Measurements from ENCODE around the gene RNF223.
"Not testable (repeated sequence)": the region's sequence is repeated elsewhere in the genome, so short reads cannot be mapped to it uniquely, and the experiment has no call there.

The RNF223 gene

GRCh38 chr1:1060281-1061000 lies 13.7 kb downstream of the RNF223 start:
- no peak for DNase-seq (ENCODE audit: low read depth, low spot score)

DNA sequence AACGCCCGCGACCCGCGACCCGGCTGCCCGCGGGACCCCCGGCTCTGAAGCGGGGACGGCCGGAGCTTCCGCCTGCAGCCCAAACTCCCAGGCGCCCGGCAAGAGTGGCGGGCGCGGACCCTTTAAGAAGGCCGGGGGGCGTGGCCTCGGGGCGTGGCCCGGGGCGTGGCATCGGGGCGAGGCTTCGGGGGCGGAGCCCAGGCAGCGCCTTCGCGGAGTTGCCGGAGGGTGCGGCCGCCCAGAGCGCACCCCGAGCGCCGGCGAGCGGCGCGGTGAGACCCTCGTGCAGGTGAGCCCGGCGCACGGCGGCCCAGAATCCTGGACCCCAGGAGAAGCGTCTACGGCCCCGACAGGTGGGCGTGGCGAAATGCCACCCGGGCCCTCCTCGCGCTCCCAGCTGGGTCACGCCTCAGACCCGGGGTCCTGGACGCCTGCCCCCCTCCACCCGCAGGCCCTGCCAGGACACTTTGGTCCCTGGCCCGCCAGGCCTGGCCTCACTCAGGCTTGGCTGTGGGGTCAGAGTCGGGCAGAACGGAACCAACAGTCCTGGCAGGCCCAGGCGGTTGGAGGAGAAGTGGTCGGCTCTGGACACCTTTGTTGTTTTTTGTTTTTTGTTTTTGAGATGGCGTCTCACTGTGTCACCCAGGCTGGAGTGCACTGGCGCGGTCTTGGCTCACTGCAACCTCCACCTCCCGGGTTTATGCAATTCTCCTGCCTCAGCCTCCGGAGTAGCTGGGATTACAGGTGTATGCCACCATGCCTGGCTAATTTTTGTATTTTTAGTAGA lies 14.4 kb downstream of the RNF223 start:
- DNase-seq (ENCODE audit: low read depth, low spot score) = peak; percentile 72

DNA sequence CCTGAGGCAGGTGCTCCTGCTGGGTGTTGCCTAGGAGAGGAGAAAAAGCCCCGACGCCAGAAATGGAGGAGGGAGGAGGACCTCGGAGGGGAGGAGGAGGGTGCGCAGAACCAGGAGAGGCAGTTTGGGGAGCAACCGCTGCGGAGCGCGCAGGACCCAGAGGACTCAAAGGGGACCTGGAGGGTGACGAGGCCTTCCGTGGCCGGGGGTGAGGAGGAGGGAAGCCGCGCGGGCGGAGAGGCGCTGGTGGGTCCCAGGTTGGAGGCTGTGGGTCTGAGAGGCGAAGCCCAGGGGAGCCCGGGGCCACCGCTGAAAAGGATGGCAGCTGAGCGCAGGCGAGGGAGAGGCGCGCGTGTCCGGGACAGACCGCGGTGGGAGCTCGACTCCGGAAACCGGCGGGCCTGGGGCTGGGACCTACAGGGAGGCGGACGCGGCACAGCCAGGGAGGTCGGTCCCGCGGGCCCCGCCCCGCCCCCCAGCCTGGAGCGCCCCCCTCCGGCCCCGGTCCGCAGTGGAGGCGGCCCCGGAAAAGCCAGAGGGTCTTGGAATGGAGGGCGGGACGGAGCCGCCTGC lies 15.1 kb downstream of the RNF223 start:
- DNase-seq (ENCODE audit: low read depth, low spot score) = peak; percentile 36

DNA sequence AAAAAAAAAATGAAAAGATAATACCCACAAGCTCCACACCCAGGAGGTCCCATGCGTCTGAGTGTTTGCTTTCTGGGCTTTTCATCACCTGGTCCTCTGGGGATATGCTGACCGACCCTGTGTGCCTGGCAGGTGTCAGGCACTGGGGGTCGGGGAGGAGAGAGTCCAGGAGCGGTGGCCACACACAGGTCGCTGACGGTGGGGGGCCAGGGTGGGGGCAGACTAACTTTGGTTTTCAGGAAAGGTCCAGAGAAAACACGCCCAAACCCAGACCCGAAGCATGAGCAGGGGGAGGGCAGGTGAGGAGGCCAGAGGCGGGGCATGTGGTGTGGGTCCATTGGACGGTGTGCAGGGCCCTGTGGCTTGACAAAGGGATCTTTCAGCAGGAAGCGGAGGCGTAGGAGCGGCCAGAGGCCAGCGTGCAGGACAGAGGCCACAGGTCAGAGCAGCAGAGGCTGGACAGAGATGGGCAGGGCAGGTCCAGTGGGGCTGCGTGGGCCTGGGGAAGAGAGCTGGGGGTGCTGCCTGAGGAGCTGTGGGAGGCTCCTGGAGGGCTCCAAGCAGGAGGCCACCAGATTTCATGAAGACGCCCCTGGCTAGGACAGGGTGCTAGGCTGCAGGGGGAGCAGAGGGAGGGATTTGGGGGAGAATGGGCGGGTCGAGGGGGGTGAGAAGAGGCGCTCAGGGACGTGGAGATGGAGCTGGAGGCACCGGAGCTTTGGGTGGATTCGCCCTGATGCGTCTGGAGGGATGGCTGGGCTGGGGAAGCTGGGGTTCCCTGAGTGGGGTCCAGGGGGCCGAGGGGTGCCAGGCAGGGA lies 15.8 kb downstream of the RNF223 start:
- DNase-seq (ENCODE audit: low read depth, low spot score) = no peak

GRCh38 chr1:1057769-1058087 lies 16.4 kb downstream of the RNF223 start:
- DNase-seq (ENCODE audit: low read depth, low spot score) = not testable (repeated sequence)

DNA sequence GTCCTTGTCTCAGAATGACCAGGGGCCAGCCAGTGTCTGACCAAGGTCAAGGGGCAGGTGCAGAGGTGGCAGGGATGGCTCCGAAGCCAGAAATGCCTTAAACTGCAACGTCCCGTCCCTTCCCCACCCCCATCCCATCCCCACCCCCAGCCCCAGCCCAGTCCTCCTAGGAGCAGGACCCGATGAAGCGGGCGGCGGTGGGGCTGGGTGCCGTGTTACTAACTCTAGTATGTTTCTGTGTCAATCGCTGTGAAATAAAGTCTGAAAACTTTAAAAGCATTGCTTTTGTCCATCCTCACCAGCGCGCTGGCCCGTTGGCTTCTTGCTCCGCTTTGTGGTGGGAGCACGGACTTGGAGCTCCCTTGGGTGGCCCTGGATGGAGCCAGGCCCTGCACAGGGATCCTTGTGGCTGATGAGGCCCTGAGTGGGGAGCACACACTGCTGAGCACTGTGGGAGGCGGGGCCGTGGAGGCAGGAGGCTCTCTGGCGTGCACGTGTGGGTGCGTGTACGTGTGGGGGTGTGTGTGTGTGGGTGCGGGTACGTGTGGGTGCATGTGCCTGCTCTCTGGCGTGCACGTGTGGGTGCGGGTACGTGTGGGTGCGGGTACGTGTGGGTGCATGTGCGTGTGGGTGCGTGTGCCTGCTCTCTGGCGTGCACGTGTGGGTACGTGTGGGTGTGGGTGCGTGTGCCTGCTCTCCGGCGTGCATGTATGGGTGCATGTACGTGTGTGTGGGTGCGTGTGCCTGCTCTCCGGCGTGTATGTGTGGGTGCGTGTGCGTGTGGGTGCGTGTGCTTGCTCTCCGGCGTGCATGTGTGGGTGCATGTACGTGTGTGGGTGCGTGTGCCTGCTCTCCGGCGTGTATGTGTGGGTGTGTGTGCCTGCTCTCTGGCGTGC lies 18.0 kb downstream of the RNF223 start:
- DNase-seq (ENCODE audit: low read depth, low spot score) = no peak

DNA sequence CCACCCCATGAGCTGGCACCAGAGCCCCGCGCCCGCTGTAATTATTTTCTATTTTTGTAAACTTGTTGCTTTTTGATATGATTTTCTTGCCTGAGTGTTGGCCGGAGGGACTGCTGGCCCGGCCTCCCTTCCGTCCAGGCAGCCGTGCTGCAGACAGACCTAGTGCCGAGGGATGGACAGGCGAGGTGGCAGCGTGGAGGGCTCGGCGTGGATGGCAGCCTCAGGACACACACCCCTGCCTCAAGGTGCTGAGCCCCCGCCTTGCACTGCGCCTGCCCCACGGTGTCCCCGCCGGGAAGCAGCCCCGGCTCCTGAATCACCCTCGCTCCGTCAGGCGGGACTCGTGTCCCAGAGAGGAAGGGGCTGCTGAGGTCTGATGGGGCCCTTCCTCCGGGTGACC lies 19.1 kb downstream of the RNF223 start:
- DNase-seq (ENCODE audit: low read depth, low spot score) = no peak

DNA sequence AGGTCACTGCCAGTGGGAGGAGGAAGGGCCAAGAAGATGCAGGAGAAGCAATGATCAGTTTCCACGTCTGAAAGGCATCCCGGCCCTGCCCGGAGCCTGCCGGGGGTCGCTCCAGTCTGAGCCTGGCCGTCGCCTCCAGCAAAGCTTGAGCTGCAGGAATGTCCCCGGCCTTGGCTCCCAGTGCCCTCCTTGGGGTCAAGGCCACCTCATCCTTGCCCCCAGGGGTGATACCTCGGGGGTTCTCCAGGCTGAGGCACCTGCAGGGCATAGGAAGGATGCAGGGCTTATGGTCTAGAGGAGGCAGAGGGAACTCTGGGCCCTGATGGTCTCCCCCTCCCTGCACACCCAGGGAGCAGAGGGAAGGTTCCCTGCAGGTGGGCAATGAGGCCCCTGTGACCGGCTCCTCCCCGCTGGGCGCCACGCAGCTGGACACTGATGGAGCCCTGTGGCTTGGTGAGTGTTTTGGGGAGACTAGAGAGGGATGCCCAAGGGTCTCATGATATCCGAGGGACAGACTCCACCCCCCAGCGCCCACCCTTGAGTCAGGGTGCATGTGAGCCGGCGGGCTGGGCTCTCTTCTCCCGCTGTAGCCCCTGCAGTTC lies 19.9 kb downstream of the RNF223 start:
- no peak for DNase-seq (ENCODE audit: low read depth, low spot score)

- no peak for DNase-seq (ENCODE audit: low read depth, low spot score)
Measured at GRCh38 chr1:1053682-1054081, 20.4 kb downstream of the RNF223 start.

DNA sequence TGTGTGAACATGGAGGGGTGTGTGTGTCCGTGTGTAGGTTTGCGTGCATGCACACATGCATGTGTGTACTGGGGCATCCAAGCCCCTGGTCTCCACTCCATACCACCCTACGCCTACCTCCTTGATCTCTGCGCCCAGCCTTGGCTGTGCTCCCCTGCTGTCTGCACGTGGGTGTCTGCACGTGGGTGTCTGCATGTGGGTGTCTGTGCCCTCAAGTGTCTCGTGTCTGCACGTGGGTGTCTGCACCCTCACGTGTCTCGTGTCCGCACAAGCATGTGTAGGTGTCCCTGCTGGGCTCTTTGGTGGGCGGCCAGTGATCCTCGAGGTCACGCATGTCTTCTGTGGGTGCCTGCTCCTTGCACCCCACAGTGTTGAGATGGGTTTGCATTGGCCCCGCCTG lies 21.1 kb downstream of the RNF223 start:
- DNase-seq (ENCODE audit: low read depth, low spot score) = no peak

DNA sequence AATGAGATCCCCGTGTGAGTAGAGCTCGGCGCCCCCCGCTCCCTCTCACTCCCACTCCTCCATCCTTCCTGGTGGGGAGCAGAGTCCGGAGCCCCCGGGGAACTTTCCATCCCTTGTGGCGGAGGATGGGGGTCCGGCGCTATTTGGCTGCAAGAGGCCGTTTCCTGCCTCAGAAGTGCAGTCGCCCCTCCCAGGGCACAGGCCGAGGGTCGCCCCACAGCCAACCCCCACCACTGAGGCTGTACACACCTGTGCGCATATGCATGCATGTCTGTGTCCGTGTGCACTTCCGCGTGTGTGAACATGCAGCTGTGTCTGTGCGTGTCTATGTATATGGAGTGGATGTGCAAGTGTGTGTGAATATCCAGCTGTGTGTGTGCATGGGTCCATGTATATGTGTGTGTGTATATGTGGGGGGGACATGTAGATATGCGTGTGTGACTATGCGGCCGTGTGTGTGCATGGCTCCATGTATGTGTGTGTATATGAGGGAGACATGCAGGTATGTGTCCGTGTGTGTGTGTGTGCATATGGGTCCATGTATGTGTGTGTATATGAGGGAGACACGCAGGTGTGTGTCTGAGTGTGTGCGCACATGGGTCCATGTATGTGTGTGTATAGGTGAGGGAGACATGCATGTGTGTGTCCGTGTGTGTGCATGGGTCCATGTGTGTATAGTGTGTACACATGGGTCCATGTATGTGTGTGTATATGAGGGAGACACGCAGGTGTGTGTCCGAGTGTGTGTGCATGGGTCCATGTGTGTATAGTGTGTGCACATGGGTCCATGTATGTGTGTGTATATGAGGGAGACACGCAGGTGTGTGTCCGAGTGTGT lies 21.9 kb downstream of the RNF223 start:
- DNase-seq (ENCODE audit: low read depth, low spot score) = no peak

DNA sequence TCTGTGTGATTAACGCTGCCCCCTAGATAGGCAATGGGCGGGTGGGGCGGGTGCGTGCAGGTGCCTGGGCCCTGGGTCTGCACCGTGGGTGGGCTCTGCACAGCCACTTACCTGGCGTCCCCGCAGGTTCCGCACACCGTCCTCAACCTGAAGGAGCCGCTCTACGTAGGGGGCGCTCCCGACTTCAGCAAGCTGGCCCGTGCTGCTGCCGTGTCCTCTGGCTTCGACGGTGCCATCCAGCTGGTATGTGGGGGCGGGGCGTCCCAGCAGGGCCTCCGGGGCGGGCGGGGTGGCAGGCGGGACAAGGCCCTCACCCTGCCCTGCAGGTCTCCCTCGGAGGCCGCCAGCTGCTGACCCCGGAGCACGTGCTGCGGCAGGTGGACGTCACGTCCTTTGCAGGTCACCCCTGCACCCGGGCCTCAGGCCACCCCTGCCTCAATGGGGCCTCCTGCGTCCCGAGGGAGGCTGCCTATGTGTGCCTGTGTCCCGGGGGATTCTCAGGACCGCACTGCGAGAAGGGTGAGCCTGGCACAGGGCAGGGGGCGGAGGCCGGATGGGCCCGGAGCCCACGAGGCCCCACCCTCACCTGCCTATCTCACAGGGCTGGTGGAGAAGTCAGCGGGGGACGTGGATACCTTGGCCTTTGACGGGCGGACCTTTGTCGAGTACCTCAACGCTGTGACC lies 22.8 kb downstream of the RNF223 start:
- no peak for DNase-seq (ENCODE audit: low read depth, low spot score)

GRCh38 chr1:1050577-1051052 lies 23.5 kb downstream of the RNF223 start:
- DNase-seq (ENCODE audit: low read depth, low spot score) = no peak

DNA sequence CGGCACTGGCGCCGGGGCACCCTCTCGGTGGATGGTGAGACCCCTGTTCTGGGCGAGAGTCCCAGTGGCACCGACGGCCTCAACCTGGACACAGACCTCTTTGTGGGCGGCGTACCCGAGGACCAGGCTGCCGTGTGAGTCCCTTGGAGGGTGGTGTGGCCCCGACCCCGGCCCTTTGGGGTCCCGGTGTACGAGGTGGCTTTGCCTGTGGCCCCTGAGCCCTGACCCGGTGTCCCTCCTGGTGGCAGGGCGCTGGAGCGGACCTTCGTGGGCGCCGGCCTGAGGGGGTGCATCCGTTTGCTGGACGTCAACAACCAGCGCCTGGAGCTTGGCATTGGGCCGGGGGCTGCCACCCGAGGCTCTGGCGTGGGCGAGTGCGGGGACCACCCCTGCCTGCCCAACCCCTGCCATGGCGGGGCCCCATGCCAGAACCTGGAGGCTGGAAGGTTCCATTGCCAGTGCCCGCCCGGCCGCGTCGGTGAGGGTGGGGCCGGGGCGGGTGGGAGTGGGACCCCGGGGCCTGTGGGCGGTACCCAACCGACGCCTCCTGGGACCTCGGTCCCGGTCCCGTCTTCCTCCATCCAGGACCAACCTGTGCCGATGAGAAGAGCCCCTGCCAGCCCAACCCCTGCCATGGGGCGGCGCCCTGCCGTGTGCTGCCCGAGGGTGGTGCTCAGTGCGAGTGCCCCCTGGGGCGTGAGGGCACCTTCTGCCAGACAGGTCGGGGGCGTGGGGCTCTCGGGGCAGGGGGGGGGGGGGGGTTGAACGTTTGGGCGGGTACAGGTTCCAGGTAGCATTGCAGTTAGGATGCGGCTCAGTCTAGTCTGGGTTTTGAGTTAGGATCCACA lies 24.6 kb downstream of the RNF223 start:
- DNase-seq (ENCODE audit: low read depth, low spot score) = no peak

GRCh38 chr1:1048765-1049164 lies 25.3 kb downstream of the RNF223 start:
- DNase-seq (ENCODE audit: low read depth, low spot score) = no peak

DNA sequence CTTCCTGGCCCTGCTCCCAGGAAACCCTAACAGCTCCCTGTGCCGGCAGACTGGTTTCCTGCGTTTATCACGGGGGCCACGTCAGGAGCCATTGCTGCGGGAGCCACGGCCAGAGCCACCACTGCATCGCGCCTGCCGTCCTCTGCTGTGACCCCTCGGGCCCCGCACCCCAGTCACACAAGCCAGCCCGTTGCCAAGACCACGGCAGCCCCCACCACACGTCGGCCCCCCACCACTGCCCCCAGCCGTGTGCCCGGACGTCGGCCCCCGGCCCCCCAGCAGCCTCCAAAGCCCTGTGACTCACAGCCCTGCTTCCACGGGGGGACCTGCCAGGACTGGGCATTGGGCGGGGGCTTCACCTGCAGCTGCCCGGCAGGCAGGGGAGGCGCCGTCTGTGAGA lies 26.1 kb downstream of the RNF223 start:
- DNase-seq (ENCODE audit: low read depth, low spot score) = no peak

- DNase-seq (ENCODE audit: low read depth, low spot score) = no peak
Measured at GRCh38 chr1:1047407-1047806, 26.7 kb downstream of the RNF223 start.

GRCh38 chr1:1046767-1047166 lies 27.3 kb downstream of the RNF223 start:
- no peak for DNase-seq (ENCODE audit: low read depth, low spot score)
